PC-3 (cell line): ENCODE results near the gene PFDN2. TPM values are rescaled to one million over a fixed set of nuclear protein-coding genes. Genes with fewer than 3 reads are reported as not detected.

Source experiments
- ATAC-seq: fragments of 200-7000 bp; cut with Tn5 transposase; 2 replicates; pipeline ENCODE4 v1.9.1; 2020; ENCODE audit warnings: mild to moderate bottlenecking, moderate library complexity
- BruUV-seq: library from RNA; stranded (reverse); fragments of 400-500 nt; replicated peaks from 2 replicates; lab custom pipeline; 2021; lab: Mats Ljungman, UMichigan
- CTCF ChIA-PET: fragments of 300-600 bp; sonication (Branson Sonifier 250); formaldehyde crosslinking; loops from one replicate; lab custom pipeline; 2022; ENCODE audit warnings: antibody characterized with exemption; lab: Charles Lee
- POLR2A ChIA-PET: fragments of 300-600 bp; sonication (Branson Sonifier 250); formaldehyde crosslinking; loops from one replicate; lab custom pipeline; 2022; ENCODE audit warnings: antibody characterized with exemption; ENCODE audit not compliant: unreplicated experiment; lab: Charles Lee
- DNase-seq: peaks from one replicate; pipeline ENCODE4 v3.0.0-alpha.2; 2015
- H2AFZ ChIP-seq: fragments of 300-600 bp; sonication (generic); 2 replicates; pipeline ENCODE4 v1.6.0; 2016; ENCODE audit warnings: antibody characterized with exemption, low read length
- H3F3A ChIP-seq: fragments of 300-600 bp; sonication (generic); one replicate; pipeline ENCODE4 v1.6.0; 2017; ENCODE audit warnings: antibody characterized with exemption, low read length, control low read depth, mild to moderate bottlenecking; ENCODE audit not compliant: unreplicated experiment
- H3K27ac ChIP-seq: fragments of 300-600 bp; sonication (generic); 2 replicates; pipeline ENCODE4 v1.5.1; 2016; ENCODE audit warnings: mild to moderate bottlenecking, low read length
- H3K27me3 ChIP-seq: fragments of 300-600 bp; sonication (generic); 2 replicates; pipeline ENCODE4 v1.6.1; 2016; ENCODE audit warnings: low read length, mixed read lengths
- H3K36me3 ChIP-seq: fragments of 300-600 bp; sonication (generic); 2 replicates; pipeline ENCODE4 v1.6.1; 2016; ENCODE audit warnings: low read depth, mixed run types, low read length, mixed read lengths
- H3K4me1 ChIP-seq: fragments of 300-600 bp; sonication (generic); 2 replicates; pipeline ENCODE4 v1.5.1; 2016; ENCODE audit warnings: low read length; ENCODE audit not compliant: insufficient read depth
- H3K4me2 ChIP-seq: fragments of 300-600 bp; sonication (generic); 2 replicates; pipeline ENCODE4 v1.6.0; 2016; ENCODE audit warnings: low read length
- H3K4me3 ChIP-seq: fragments of 300-600 bp; sonication (generic); 2 replicates; pipeline ENCODE4 v1.5.1; 2016; ENCODE audit warnings: mild to moderate bottlenecking, low read length, mixed read lengths
- H3K79me2 ChIP-seq: fragments of 300-600 bp; sonication (generic); 2 replicates; pipeline ENCODE4 v1.6.1; 2017; ENCODE audit warnings: low read length, mixed read lengths
- H3K9ac ChIP-seq: fragments of 300-600 bp; sonication (generic); 2 replicates; pipeline ENCODE4 v1.6.0; 2016; ENCODE audit warnings: mild to moderate bottlenecking, low read length
- H3K9me2 ChIP-seq: fragments of 300-600 bp; sonication (generic); replicated peaks from 2 replicates; pipeline ENCODE4 v1.6.1; 2016; ENCODE audit warnings: mixed run types, low read length, mixed read lengths
- H3K9me3 ChIP-seq: fragments of 300-600 bp; sonication (generic); 2 replicates; pipeline ENCODE4 v1.6.1; 2016; ENCODE audit warnings: low read length, mixed read lengths
- H4K20me1 ChIP-seq: fragments of 300-600 bp; sonication (generic); 2 replicates; pipeline ENCODE4 v1.6.1; 2016; ENCODE audit warnings: low read length, mixed read lengths
- EZH2 ChIP-seq: fragments of 300-600 bp; sonication (generic); IDR thresholded peaks from one replicate; pipeline ENCODE4 v1.6.1; 2017; ENCODE audit warnings: antibody characterized with exemption, mild to moderate bottlenecking, low read length; ENCODE audit not compliant: unreplicated experiment
- EZH2phosphoT487 ChIP-seq: fragments of 300-600 bp; sonication (generic); IDR thresholded peaks from 2 replicates; pipeline ENCODE4 v1.6.1; 2018; ENCODE audit warnings: mild to moderate bottlenecking, antibody characterized with exemption, low read length, borderline replicate concordance
- intact Hi-C: fragments of 100-400 bp; cut with micrococcal nuclease; formaldehyde crosslinking; loops from 2 replicates; pipeline ENCODE4 v1.9.0; 2023
- total RNA-seq: library from RNA; depleted of rRNA; stranded (reverse); fragments of >200 nt; gene quantifications from 2 replicates; pipeline ENCODE4 v1.2.3, GENCODE V29; 2014
- TF ChIP-seq, protein P1 (sequence below): fragments of 300-600 bp; sonication (generic); conservative IDR thresholded peaks from 2 replicates; pipeline ENCODE4 v1.5.1; 2017; ENCODE audit warnings: antibody characterized with exemption, low read depth, mild to moderate bottlenecking, low read length

PFDN2 gene
- total RNA-seq, 1 experiment from 2014 or later, result 197 TPM

- TF ChIP-seq EZH2phosphoT487, result no peak
- TF ChIP-seq EZH2, result no peak
- TF ChIP-seq, protein P1, sequence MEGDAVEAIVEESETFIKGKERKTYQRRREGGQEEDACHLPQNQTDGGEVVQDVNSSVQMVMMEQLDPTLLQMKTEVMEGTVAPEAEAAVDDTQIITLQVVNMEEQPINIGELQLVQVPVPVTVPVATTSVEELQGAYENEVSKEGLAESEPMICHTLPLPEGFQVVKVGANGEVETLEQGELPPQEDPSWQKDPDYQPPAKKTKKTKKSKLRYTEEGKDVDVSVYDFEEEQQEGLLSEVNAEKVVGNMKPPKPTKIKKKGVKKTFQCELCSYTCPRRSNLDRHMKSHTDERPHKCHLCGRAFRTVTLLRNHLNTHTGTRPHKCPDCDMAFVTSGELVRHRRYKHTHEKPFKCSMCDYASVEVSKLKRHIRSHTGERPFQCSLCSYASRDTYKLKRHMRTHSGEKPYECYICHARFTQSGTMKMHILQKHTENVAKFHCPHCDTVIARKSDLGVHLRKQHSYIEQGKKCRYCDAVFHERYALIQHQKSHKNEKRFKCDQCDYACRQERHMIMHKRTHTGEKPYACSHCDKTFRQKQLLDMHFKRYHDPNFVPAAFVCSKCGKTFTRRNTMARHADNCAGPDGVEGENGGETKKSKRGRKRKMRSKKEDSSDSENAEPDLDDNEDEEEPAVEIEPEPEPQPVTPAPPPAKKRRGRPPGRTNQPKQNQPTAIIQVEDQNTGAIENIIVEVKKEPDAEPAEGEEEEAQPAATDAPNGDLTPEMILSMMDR, result no peak
- CTCF ChIA-PET, result no interaction called here
These were observed 46.0 kb upstream of the PFDN2 start for GRCh38 chr1:161163793-161164192.

GRCh38 chr1:161162806-161163205 is 45.0 kb upstream of the PFDN2 start:
- Histone ChIP-seq H3F3A (peaks cover 10% of the 10 kb centered on the region), H4K20me1 (no peaks in the 10 kb centered on the region), H3K36me3 (peaks cover 4% of the 10 kb centered on the region; the same call in 1 of the 2 replicates), H3K9me2 (no peaks in the 10 kb centered on the region), H3K9me3 (no peaks in the 10 kb centered on the region), H3K4me2 (no peak overlapping the region), H3K79me2 (peaks cover 23% of the 10 kb centered on the region), H3K27ac (no peak overlapping the region), H3K27me3 (no peaks in the 10 kb centered on the region), H3K4me1 (peaks cover 44% of the 10 kb centered on the region), H3K9ac (no peak overlapping the region), H2AFZ (no peak overlapping the region), H3K4me3 (no peak overlapping the region)
- intact Hi-C loops, result no loop called here
- no TSS peak for BruUV-seq
- POLR2A ChIA-PET, result no interaction called here
- no peak for ATAC-seq
- DNase-seq, result no peak
- TF ChIP-seq, protein P1, result no peak
- no peak for TF ChIP-seq EZH2phosphoT487
- CTCF ChIA-PET, result no interaction called here

More at GRCh38 chr1:161163793-161164192, 46.0 kb upstream of the PFDN2 start:
- POLR2A ChIA-PET, result interaction anchor here (0.5 kb wide), 1 partner anchor 18 kb away, joined by 3 read pairs; no protein-coding TSS in a partner anchor
- no peak overlapping the region for H3K27ac ChIP-seq
- ATAC-seq (no peak), DNase-seq (no peak)
- H3K27me3 ChIP-seq, result no peaks in the 10 kb centered on the region
- no peak overlapping the region for H3K9ac ChIP-seq
- H3K36me3 ChIP-seq, result peaks cover 4% of the 10 kb centered on the region; the same call in 1 of the 2 replicates
- no peaks in the 10 kb centered on the region for H3K9me2 ChIP-seq
- peaks cover 34% of the 10 kb centered on the region for H3K4me1 ChIP-seq
- BruUV-seq, result no TSS peak
- H3K9me3 ChIP-seq, result no peaks in the 10 kb centered on the region
- H4K20me1 ChIP-seq, result no peaks in the 10 kb centered on the region
- H3F3A ChIP-seq, result peaks cover 10% of the 10 kb centered on the region
- intact Hi-C loops, result no loop called here
- H3K79me2 ChIP-seq, result peaks cover 23% of the 10 kb centered on the region
- H3K4me2 ChIP-seq, result no peak overlapping the region
- no peak overlapping the region for H2AFZ ChIP-seq
- H3K4me3 ChIP-seq, result no peak overlapping the region

GRCh38 chr1:161162052-161162451 is 44.2 kb upstream of the PFDN2 start:
- no peak overlapping the region for H3K4me3 ChIP-seq
- ChIA-PET POLR2A (interaction anchor here (0.5 kb wide), 1 partner anchor 220 kb away, joined by 3 read pairs; no protein-coding TSS in a partner anchor), CTCF (no interaction called here)
- H3K4me2 ChIP-seq, result no peak overlapping the region
- no peak overlapping the region for H3K9ac ChIP-seq
- intact Hi-C loops, result no loop called here
- no TSS peak for BruUV-seq
- H3K9me2 ChIP-seq, result no peaks in the 10 kb centered on the region
- H2AFZ ChIP-seq, result no peak overlapping the region
- H3K27ac ChIP-seq, result no peak overlapping the region
- ATAC-seq, result no peak
- peaks cover 10% of the 10 kb centered on the region for H3F3A ChIP-seq
- TF ChIP-seq, protein P1, result no peak
- TF ChIP-seq EZH2phosphoT487, result no peak
- TF ChIP-seq EZH2, result no peak
- DNase-seq, result no peak
- no peaks in the 10 kb centered on the region for H4K20me1 ChIP-seq
- no peaks in the 10 kb centered on the region for H3K9me3 ChIP-seq
- peaks cover 11% of the 10 kb centered on the region; the same call in 1 of the 2 replicates for H3K36me3 ChIP-seq
- no peaks in the 10 kb centered on the region for H3K27me3 ChIP-seq
- peaks cover 44% of the 10 kb centered on the region for H3K4me1 ChIP-seq
- peaks cover 23% of the 10 kb centered on the region for H3K79me2 ChIP-seq
